GM12873 (cell line): ENCODE results near the gene SUSD1.

Experiments used
- CTCF ChIP-seq: IDR thresholded peaks from 2 replicates; pipeline ENCODE4 v1.5.1; 2012; ENCODE audit warnings: low read depth, mild to moderate bottlenecking, moderate library complexity, low read length, control low read depth; ENCODE audit not compliant: insufficient read depth; ENCODE audit errors: missing control alignments

SUSD1 gene

DNA sequence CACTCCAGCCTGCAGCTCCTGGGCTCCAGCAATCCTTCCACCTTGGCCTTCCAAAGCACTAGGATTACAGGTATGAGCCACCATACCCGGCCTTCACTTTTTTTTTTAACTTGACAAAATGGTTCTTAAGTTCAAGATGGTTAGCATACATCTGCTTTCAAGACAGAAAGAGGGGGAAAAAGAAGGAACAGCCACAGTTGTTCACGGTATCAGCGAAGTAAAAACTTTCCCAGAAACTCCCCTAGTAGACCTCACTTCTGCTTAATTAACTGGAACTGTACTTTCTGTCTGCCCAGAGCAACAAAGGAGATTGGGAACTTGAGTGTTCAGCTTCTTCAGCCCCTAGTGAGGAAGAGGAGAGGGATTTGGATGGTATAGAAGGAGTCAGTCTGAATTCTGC, 161.8 kb downstream of the SUSD1 start:
- no peak for TF ChIP-seq CTCF

GRCh38 chr9:112012026-112012902, 162.8 kb downstream of the SUSD1 start:
- TF ChIP-seq CTCF: no peak

GRCh38 chr9:112011051-112011620, 164.0 kb downstream of the SUSD1 start:
- no peak for TF ChIP-seq CTCF

- TF ChIP-seq CTCF: no peak
Observed at GRCh38 chr9:112010537-112010936, 164.6 kb downstream of the SUSD1 start.

DNA sequence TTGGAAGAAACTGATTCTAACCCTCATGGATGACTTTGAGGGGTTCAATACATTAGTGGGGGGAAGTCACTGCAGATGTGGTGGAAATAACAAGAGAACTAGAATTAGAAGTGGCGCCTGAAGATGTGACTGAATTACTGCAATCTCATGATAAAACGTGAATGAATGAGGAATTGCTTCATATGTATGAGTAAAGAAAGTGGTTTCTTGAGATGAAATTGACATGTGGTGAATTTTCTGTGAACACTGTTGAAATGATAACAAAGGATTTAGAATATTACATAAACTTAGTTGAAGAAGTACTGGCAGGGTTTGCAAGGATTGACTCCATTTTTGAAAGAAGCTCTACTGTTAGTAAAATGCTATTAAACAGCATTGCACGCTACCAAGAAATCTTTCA, 165.4 kb downstream of the SUSD1 start:
- no peak for TF ChIP-seq CTCF

- no peak for TF ChIP-seq CTCF
Observed at GRCh38 chr9:112007575-112008240, 167.4 kb downstream of the SUSD1 start.

DNA sequence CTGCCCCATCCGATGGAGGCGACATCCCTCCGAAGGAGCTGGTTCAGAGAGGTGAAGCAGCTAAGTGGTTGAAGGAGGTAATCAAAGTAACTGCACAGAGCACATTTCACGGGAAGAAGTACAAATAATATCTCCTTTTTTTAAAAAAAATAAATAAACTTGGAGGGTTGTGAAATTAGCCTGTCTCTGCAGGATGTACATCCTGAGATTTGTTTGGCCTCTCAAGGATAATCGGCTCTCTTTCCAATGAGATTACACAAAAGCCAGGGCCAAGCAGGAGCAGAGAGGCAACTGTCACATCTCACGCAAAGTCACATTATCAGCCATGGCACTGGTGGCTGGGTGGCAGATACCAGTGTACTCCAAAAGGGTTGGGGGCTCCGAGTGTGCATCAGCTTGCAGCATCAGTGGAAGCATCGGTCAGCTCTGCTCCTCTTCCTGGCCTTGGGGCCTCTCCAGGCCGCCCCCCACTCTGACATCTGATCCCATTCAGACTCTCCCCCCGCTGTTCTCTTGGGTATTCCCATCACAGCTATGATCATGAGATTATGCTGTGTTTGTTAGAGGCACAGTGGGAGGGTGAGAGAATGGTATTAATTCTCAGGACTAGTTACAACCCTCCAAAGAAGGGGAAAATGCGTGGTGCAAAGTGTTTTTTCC, 168.6 kb downstream of the SUSD1 start:
- TF ChIP-seq CTCF: no peak
